ENCODE data around the gene ADAM23. TPM values are rescaled to one million over a fixed set of nuclear protein-coding genes. Genes with fewer than 3 reads are reported as not detected.

ADAM23 gene
- total and polyA plus RNA-seq, 4 donors, result 0.12 to 0.51 (median 0.17) TPM; not detected in 1

- H3K9ac ChIP-seq (ENCODE audit: low read depth in 1 of 2, low read length in 2 of 2), result no peak overlapping the region
- H3K27me3 ChIP-seq (ENCODE audit: control insufficient read depth in 4 of 4, insufficient read depth in 4 of 4, low read length in 3 of 4), result peaks cover 0 to 4% (median 3%) of the 10 kb centered on the region in 4 donors
- WGBS, result 59% methylated on average over 1 of the region's 1 CpG
- no peaks in the 10 kb centered on the region for H3K4me1 ChIP-seq (ENCODE audit: control insufficient read depth in 4 of 4, insufficient read depth in 4 of 4, low read length in 3 of 4)
- no peak overlapping the region for H3K4me3 ChIP-seq (ENCODE audit: low read depth in 1 of 3, low read length in 3 of 3)
- H3K27ac ChIP-seq (ENCODE audit: low read depth in 1 of 2, low read length in 2 of 2), result no peak overlapping the region
- no peaks in the 10 kb centered on the region for H3K36me3 ChIP-seq (ENCODE audit: control insufficient read depth in 4 of 4, insufficient read depth in 3 of 4, low read depth in 1 of 4, low read length in 3 of 4)
- DNase-seq (ENCODE audit: low spot score), result no peak
- TF ChIP-seq GABPA (IDR thresholded peaks at IDR 0.05 in 1 of 2, conservative IDR thresholded peaks at IDR 0.05 in 1 of 2) (no peak), TAF1 (conservative IDR thresholded peaks at IDR 0.05) (no peak), RXRA (IDR thresholded peaks at IDR 0.05) (no peak), FOXA1 (IDR thresholded peaks at IDR 0.05) (no peak), JUND (IDR thresholded peaks at IDR 0.05) (no peak), FOXA2 (IDR thresholded peaks at IDR 0.05) (no peak)
- no peaks in the 10 kb centered on the region for H3K9me3 ChIP-seq (ENCODE audit: control insufficient read depth in 4 of 4, low read length in 3 of 4)
Observed at GRCh38 chr2:206635015-206635414, 191.7 kb downstream of the ADAM23 start.

- no peaks in the 10 kb centered on the region for H3K36me3 ChIP-seq (ENCODE audit: control insufficient read depth in 4 of 4, insufficient read depth in 3 of 4, low read depth in 1 of 4, low read length in 3 of 4)
- no peak for DNase-seq (ENCODE audit: low spot score)
- no peak overlapping the region for H3K27ac ChIP-seq (ENCODE audit: low read depth in 1 of 2, low read length in 2 of 2)
- H3K9me3 ChIP-seq (ENCODE audit: control insufficient read depth in 4 of 4, low read length in 3 of 4), result peaks cover 0 to 2% (median 0%) of the 10 kb centered on the region in 4 donors
- WGBS, result 25% methylated on average over 2 of the region's 2 CpGs
- H3K9ac ChIP-seq (ENCODE audit: low read depth in 1 of 2, low read length in 2 of 2), result no peak overlapping the region
- H3K27me3 ChIP-seq (ENCODE audit: control insufficient read depth in 4 of 4, insufficient read depth in 4 of 4, low read length in 3 of 4), result peaks cover 0 to 7% (median 2%) of the 10 kb centered on the region in 4 donors
- no peak overlapping the region for H3K4me3 ChIP-seq (ENCODE audit: low read depth in 1 of 3, low read length in 3 of 3)
- peaks cover 0 to 3% (median 0%) of the 10 kb centered on the region in 4 donors for H3K4me1 ChIP-seq (ENCODE audit: control insufficient read depth in 4 of 4, insufficient read depth in 4 of 4, low read length in 3 of 4)
- TF ChIP-seq JUND (IDR thresholded peaks at IDR 0.05), result no peak
- no peak for TF ChIP-seq NR2F2 (IDR thresholded peaks at IDR 0.05)
- TF ChIP-seq GABPA (IDR thresholded peaks at IDR 0.05 in 1 of 2, conservative IDR thresholded peaks at IDR 0.05 in 1 of 2), result no peak
- TF ChIP-seq RXRA (IDR thresholded peaks at IDR 0.05), result no peak
- TF ChIP-seq HNF4A (conservative IDR thresholded peaks at IDR 0.05), result no peak
- TF ChIP-seq CTCF (IDR thresholded peaks at IDR 0.05; ENCODE audit: low read depth, low read length, missing input control), result no peak
- TF ChIP-seq HNF4G (IDR thresholded peaks at IDR 0.05), result no peak
- no peak for TF ChIP-seq ZBTB33 (IDR thresholded peaks at IDR 0.05)
- no peak for TF ChIP-seq TAF1 (conservative IDR thresholded peaks at IDR 0.05)
- no peak for TF ChIP-seq RAD21 (IDR thresholded peaks at IDR 0.05)
Observed at GRCh38 chr2:206639636-206640035, 196.3 kb downstream of the ADAM23 start.

GRCh38 chr2:206641226-206641625 lies 197.9 kb downstream of the ADAM23 start:
- Histone ChIP-seq H3K4me1 (ENCODE audit: control insufficient read depth in 4 of 4, insufficient read depth in 4 of 4, low read length in 3 of 4) (peaks cover 0 to 3% (median 0%) of the 10 kb centered on the region in 4 donors), H3K9ac (ENCODE audit: low read depth in 1 of 2, low read length in 2 of 2) (no peak overlapping the region), H3K4me3 (ENCODE audit: low read depth in 1 of 3, low read length in 3 of 3) (no peak overlapping the region), H3K27ac (ENCODE audit: low read depth in 1 of 2, low read length in 2 of 2) (no peak overlapping the region), H3K27me3 (ENCODE audit: control insufficient read depth in 4 of 4, insufficient read depth in 4 of 4, low read length in 3 of 4) (peaks cover 0 to 7% (median 2%) of the 10 kb centered on the region in 4 donors), H3K9me3 (ENCODE audit: control insufficient read depth in 4 of 4, low read length in 3 of 4) (peaks cover 0 to 2% (median 0%) of the 10 kb centered on the region in 4 donors), H3K36me3 (ENCODE audit: control insufficient read depth in 4 of 4, insufficient read depth in 3 of 4, low read depth in 1 of 4, low read length in 3 of 4) (no peaks in the 10 kb centered on the region)
- DNase-seq (ENCODE audit: low spot score), result no peak
- WGBS, result 41% methylated on average over 3 of the region's 3 CpGs
- TF ChIP-seq ZBTB33 (IDR thresholded peaks at IDR 0.05), result no peak
- no peak for TF ChIP-seq FOXA1 (IDR thresholded peaks at IDR 0.05)
- TF ChIP-seq HNF4A (conservative IDR thresholded peaks at IDR 0.05), result no peak
- no peak for TF ChIP-seq RXRA (IDR thresholded peaks at IDR 0.05)
- TF ChIP-seq GABPA (IDR thresholded peaks at IDR 0.05 in 1 of 2, conservative IDR thresholded peaks at IDR 0.05 in 1 of 2), result no peak
- no peak for TF ChIP-seq MAX (IDR thresholded peaks at IDR 0.05)
- no peak for TF ChIP-seq SP1 (IDR thresholded peaks at IDR 0.05)
- no peak for TF ChIP-seq REST (IDR thresholded peaks at IDR 0.05)
- no peak for TF ChIP-seq ATF3 (IDR thresholded peaks at IDR 0.05)
- TF ChIP-seq RAD21 (IDR thresholded peaks at IDR 0.05), result no peak
- TF ChIP-seq NR2F2 (IDR thresholded peaks at IDR 0.05), result no peak
- TF ChIP-seq EGR1 (IDR thresholded peaks at IDR 0.05; ENCODE audit: low read depth in 2 of 2), result no peak

Data from liver (tissue), 9 donors.